Stimulated activated CD8-positive, alpha-beta memory T cell treated with anti-CD3 and anti-CD28 coated beads, Interleukin-12 subunit alpha, Interleukin-12 subunit beta, amount 100 ng/mL, for 4 hours (primary cell): ENCODE results near the gene BUD31.
"Not testable (repeated sequence)": the region's sequence is repeated elsewhere in the genome, so short reads cannot be mapped to it uniquely, and the experiment has no call there.

ENCODE experiments used
- DNase-seq: peaks from one replicate; pipeline ENCODE4 v3.0.0-alpha.2; 2020; ENCODE audit warnings: low read depth

Gene BUD31

DNA sequence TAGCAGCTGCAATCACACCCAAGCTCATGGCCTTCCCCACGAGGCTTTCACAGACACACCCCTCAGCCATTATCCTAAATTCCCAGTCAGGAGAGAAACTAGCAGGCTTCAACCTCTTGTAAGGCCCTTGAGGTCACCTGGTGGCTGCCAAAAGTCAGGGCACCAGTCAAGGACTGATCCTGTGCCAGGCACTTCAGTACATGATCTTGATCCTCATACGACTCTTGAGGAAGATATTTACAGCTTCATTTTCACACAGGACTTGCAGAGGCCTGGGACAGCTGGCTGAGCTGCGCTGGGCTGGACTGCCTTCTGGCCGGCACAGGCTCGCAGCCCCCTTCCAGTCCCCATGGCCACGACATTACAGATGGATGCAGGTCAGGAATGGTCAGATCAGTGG is 9.2 kb upstream of the BUD31 start:
- no peak for DNase-seq

DNA sequence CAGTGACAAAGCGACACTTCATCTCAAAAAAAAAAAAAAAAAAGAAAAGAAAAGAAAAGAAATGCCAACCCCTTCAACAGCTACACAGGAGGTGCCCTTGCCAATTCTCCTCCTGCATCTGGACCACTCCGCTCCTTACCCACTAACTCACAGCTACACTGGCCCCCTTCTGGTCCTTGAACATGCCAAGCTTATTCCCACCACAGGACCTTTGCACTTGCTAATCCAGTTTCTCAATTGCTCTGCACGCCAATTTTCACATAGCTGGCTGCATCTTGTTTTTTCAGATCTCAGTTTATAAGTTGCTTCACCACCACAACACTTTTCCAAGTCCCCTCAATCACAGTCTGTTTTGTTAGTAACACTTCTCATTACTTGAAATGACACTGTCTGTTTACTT is 5.9 kb upstream of the BUD31 start:
- DNase-seq: no peak

DNA sequence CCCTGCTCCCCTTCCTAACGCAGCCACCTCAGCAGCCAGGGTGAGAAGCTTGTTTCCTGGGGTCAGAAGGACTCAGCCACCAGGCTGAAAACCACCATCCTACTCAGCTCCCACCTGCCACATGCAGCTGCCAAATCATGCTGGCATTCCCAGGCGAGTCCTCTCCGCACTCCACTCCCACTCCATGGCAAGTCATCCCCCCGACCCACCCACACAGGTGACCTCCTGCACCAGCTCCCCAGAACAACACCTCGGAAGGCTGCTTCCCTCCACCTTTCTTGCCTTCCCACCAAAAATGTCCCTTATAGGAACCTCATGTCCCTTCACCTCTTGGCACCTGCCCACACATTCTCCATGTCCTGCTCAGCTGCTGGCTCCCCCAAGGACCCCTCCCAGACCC is 5.0 kb upstream of the BUD31 start:
- no peak for DNase-seq

DNA sequence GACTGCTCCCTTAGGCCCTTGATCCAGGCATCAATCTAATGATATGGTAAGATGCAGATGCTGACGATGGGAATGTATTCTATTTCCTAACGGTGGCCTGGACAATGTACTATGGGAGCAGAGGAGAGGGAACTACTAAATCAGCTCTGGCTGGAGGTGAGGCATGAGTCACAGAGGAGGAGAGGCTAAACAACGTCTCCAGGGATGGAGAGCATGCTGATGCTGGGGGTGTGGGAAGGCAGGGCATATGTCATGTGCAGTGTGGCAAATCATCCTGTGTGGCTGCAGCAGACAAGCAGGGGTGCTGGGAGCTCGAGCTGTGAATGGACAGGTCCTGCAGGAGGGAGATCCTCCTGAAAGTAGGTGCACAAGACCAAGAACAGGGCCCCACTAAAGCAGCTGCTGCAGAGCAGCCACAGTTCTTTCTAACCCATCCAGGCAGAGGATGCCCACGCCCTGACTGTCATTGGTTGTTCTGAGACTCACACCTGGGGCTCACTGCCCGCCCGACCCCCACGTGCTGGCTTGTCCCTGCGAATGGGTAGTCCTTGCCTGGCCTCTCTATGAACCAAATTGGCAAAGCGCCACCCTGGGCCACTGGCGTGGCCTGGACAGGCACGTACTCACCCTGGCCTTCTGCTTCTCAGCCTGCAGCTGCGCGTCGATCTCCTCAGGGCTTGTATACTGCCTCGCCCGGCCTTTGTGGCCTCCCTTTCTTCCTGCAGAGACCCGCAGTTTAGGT is 4.4 kb upstream of the BUD31 start:
- no peak for DNase-seq

DNA sequence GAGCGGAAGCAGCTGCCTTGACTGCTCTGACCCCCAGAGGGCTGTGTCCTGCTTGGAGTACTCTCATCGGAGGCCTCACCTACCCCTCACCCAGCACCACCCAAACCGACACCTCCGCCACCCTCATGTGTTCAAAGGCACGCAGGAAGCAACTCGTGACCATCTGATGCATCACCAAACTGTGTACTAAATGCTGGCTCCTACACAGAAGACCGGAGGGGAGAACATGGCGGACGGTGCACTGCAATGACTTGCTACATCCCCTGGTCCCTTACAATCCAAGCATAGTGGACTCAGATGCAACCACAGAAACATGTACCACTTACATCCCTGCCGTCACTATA is 3.8 kb upstream of the BUD31 start:
- no peak for DNase-seq

DNA sequence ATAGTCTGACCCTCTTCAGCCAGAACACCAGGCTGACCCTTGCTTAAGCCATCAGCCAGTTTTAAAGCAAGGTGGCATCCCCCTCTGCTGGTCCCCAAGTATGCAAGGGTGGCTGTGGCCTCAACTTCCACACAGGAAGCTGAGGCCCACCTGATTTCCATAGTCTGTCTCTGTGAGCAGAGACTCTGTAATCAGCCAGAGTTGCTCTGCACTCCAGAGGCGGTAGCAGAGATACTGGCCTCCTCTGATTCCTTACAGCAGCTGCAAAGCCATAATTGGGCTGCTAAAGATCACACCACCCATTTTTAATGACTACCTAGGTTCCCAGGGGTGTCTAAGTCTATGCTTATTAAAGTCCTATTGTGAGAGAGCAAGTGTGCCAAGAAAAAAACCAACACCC is 2.2 kb upstream of the BUD31 start:
- DNase-seq: no peak

DNA sequence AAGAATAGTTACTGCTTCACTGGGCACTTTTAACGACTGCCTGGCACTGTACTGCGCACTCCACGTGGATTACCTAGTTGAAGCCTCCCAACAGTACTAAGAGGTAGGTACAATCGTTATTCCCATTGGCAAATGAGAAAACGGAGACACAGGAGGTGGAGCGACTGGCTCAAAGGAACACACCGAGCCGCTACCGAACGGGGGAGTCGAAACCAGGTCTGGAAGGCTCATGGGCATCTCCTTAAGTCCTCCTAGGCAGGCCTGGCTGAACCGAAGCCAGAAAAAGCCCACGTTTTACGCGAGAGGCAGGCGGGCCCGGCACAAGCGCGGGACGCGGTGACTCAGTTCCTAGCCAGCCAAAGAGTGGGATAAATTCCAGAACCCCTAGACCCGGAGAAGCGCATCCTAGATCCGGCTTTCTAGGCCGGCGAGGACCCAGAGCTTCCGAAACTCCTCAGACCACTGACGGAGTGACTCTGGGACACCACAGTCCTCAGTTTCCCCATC is 844 bp upstream of the BUD31 start:
- peak; percentile 22 for DNase-seq

DNA sequence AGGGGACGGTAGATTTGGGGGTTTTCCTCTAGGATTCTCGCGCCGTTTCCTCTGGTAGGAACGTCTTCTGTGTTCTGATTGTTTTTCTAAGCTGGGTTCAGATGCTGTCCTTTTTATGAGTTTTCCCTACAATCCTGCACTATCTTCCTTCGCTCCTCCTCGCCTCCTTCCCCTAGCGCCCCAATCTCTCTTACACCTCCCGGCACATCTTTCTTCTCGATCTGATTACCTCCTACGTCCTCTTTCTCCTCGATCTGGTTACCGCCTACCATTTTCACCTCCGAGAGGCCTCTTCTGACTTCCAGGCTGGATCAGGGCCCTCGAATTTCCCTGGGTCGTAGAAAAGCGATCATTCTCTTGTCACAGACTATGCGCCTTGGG is 413 bp downstream of the BUD31 start:
- DNase-seq: no peak

DNA sequence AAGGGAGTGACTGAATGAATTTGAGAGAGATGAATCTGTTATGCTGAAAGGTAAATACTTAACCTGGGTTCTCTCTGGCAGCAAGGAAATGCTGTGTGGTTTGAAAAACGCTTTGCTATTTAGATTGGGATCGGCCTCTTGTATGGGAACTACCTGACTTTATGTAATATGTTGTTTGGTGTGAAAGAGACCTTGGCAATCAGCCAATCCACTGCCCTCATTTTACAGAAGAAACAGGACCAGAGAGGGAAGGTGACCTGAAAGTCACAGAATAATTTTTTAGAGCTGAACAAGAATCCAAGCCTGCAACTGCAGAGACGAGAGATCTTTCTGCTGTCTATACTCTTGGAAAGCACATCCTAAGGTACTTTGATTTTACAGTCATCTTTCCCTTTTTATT is 1.0 kb downstream of the BUD31 start:
- DNase-seq: no peak

DNA sequence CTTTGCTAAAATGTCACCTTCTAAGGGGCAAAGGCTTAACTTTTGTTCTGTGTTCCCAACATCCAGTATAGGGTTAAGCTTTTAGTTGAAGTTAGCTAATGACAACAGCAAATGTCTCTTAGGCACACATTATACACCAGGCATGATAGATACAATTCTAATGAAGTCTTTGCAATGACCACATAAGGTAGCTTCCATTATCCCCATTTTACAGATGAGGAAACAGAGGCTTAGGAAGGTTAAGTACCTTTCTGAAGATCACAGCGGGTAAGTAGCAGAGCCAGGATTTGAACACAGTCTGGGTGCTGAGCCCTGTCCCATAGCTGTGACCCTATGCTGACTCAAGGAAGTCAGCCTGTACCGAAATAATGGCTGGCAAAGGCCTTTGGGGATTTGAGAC is 1.9 kb downstream of the BUD31 start:
- no peak for DNase-seq

DNA sequence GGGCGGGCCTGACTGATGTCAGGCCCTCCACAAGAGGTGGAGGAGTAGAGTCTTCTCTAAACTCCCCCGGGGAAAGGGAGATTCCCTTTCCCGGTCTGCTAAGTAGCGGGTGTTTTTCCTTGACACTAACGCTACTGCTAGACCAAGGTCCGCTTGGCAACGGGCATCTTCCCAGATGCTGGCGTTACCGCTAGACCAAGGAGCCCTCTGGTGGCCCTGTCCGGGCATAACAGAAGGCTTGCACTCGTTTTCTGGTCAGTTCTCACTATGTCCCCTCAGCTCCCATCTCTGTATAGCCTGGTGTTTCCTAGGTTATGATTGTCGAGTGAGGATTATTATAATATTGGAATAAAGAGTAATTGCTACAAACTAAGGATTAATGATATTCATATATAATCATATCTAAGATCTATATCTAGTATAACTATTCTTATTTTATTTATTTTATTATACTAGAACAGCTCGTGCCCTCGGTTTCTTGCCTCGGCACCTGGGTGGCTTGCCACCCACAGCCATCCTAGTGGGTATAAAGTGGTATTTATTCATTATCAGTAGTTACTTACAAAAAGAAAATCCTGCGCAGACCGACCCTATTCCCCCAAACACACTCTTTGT is 6.9 kb downstream of the BUD31 start:
- not testable (repeated sequence) for DNase-seq

DNA sequence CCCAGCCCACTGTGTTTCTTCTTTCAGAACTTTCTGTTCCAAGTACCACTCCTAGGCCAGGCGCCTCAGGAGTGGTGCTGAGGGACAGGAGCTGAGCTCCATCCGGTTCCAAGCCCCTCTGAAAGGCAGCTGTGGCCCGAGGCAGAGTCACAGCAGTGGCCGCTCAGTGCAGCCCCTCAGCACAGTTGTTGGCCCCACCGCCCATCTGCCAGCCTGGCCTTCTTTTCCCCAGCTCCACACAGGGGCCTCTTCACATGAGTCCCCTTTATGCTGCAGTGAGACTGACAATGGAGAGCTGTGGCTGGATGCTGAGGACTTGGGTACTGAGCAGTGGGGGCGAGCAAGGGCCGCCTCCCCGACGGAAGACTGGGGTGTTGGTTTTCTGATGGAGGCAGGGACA is 9.5 kb downstream of the BUD31 start:
- no peak for DNase-seq

DNA sequence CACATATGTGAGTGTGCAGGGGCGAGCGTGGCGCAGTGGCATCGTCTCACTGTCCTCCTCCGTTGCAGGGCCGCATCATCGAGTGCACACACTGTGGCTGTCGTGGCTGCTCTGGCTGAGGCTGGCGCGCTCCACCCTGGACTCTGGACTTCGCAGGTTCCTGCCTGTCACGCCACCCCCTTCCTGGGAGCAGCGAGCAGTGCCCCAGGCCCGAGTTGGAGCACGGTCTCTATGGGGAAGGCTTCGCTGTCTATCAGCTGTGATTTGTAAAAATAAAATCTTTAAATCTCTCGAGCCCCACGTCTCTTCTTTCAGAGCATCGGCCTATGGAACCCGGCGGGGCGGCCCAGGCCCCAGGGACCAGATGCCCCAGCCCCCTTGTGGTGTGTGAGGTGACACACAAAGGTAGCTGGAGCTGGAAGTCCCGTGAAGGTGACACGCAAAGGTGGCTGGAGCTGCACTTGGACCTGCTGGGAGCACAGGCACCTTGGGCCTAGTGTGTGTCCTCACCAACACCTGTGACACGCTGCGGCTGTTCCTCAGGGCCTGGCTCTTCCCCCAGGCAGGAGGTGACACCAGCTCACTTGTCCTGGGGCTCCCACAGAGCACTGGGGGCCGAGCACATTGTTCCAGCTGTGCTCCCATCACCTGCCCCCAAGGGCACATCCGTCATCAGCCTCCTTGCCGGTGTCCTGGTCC is 10.7 kb downstream of the BUD31 start:
- no peak for DNase-seq

DNA sequence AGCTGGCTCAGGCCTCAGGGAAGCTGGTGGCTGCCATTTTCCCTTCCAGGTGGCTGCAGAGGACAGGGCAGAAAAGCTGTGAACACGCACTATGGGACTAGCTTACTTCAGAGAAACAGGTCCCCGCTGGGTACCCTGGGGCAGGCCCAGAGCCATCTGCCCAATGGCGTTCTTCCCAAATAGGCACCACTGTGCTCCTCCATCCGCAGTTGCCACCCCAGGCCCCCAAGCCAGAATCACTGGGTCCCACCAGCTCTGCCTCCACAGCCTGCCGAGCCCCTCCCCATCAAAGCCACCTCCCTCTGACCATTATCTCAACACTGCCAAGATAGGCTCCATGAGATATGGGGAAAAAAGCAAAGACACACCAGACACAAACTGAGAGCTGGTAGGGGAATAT is 11.4 kb downstream of the BUD31 start:
- no peak for DNase-seq

DNA sequence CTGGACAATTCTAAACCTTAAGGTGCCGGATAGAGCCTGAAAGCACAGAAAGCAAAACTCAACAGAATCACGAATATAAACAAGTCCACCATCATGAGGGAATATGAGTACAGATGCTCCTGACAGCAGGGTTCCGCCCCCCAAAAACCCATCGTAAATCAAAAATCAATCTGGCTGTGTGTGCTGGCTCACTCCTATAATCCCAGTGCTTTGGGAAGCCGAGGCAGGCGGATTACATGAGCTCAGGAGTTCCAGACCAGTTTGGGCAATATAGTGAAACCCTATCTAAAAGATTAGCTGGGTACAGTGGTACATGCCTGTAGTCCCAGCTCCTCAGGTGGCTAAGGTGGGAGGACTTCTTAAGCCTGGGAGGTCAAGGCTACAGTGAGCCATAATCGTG is 12.2 kb downstream of the BUD31 start:
- DNase-seq: no peak

DNA sequence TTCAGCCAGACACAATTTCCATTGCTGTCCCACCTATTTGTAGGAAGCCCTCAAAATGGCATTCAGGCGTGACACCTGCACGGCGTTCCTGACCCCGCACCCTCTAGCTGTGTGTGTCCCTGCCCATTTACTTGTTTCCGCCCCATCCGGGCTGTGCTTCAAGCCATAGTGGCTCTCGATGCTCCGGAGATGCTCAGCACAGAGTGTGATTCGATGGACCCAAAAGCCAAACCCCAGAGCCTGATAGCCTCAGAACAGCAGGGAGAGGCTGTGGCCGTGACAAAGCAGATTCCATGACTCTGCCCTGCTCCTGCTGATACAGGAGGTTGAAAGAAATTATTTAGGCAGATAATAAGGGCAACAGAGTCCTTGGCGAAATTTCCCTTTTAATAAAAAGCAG is 13.4 kb downstream of the BUD31 start:
- DNase-seq: no peak

DNA sequence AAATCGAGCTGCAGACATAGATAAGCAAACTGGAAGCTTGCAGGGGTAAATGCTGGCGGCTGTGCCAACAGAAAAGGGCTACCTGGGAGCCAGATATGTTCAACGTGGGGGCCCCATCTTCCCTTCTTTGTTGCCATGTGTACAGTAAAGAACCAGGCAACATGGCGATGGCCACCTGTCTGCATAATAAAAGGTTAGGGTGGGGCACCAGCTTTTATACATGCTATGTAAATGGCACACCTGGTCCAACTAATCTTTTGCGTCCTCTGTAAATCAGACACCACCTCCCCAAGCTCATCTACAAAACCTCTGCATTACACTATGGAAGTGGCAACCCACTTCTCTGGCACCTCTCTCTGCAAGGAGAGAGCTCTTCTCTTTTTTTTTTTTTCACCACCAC is 13.9 kb downstream of the BUD31 start:
- no peak for DNase-seq

DNA sequence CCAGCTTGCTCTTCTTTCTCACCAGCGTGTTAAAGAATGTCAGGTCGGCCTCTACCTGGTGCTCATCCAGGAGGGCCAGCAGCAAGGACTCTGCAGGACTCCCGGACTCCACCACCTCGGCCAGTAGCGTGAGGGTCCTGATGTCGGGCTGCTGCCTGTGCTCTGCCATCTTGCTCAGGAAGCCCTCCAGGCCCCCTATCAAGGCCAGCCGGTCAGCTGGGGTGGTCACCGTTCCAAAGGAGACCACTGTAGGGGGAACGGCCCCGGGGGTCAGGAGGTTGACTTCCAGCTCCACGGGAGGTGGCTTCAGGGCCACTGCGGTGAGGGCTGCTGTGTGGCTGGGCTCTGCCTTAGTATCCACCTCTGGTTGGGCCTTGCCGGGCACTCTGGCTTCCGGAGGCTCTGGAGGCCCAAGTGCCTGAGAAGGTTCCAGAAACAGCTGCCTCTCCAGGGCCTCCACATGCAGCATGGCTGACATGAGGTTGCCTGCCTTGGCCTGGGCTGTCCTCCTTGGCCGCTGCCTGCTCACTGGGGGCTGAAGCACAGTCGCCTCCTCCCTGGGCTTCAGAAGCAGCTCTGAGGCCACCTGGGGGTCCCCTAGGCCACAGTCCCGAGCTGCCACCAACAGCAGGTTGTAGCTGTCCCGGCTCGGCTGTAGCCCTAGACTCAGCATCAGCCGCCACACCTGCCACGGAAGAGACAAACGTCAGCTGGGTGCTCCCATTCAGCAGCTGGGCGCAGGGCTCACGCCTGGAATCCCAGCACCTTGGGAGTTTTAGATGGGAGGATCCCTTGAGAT is 16.4 kb downstream of the BUD31 start:
- DNase-seq: no peak

DNA sequence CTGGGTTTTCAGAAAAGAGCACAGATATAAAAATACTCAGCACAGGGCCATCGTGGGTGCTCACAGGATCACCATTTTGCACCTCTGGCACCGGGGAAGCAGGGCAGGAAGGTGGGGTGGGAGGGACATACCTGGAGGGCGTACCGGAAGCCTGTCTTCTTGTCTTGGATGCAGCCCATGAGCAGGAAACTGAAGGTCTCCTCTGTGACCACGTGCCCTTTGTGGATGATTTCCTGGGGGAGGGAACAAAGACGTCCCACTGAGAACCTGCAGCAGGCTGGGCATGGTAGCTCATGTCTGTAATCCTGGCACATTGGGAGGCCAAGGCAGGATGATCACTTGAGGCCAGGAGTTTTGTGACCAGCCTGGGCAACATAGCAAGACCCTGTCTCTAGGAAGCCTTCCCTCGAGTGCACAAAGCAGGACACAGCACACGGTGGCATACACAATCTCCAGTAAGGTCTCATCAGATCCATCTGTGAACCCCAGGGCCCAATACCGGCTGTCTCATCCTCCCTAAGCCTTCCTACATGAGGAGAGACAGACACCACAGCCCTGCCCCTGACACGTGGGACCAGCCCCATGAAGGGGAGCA is 20.3 kb downstream of the BUD31 start:
- no peak for DNase-seq

DNA sequence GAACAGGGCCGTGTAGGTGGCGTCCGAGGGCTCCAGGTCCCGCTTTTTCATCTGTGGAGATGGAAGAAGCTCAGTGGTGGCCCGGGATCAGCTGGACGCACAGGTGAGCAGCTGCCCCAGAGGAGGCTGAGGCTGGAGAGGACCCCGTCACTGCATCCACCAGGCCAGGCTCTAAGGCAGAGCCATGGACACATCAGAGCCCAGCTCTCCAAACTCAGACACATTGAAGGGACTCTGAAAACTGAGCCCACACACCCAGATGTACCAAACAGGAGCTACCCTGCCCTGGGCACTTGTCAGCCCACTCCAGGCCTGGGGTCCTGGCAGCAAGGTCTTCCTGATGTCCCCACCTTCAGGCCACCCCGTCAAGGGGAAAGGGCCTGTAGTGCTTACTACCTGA is 21.0 kb downstream of the BUD31 start:
- no peak for DNase-seq

DNA sequence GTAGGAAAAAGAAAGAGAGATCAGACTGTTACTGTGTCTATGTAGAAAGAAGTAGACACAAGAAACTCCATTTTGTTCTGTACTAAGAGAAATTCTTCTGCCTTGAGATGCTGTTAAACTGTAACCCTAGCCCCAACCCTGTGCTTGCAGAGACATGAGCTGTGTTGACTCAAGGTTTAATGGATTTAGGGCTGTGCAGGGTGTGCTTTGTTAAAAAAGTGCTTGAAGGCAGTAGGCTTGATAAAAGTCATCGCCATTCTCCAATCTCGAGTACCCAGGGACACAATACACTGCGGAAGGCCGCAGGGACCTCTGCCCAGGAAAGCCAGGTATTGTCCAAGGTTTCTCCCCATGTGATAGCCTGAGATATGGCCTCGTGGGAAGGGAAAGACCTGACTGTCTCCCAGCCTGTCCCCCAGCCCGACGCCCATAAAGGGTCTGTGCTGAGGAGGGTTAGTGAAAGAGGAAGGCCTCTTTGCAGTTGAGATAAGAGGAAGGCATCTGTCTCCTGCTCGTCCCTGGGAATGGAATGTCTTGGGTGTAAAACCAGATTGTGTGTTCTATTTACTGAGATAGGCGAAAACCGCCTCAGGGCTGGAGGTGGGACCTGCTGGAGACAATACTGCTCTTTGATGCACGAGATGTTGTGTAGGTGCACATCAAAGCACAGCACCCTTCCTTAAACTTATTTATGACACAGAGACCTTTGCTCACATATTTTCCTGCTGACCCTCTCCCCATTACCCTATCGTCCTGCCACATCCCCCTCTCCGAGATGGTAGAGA is 23.2 kb downstream of the BUD31 start:
- DNase-seq: not testable (repeated sequence)
